GM12878 (cell line): Measurements from ENCODE around the gene FKBP14. TPM values are rescaled to one million over a fixed set of nuclear protein-coding genes. Genes with fewer than 3 reads are reported as not detected.

Experiments used
- ATAC-seq: fragments of 200-7000 bp; cut with Tn5 transposase; 3 replicates; pipeline ENCODE4 v1.9.1; 2020; ENCODE audit warnings: mild to moderate bottlenecking, moderate library complexity
- BruUV-seq: library from RNA; stranded (reverse); fragments of 400-500 nt; replicated peaks from 2 replicates; lab custom pipeline; 2021; lab: Mats Ljungman, UMichigan
- CTCF ChIA-PET: fragments of 300-600 bp; sonication (Branson Sonifier 250); formaldehyde crosslinking; extraction: SDS; loops from one replicate; lab custom pipeline; 2021; ENCODE audit warnings: inconsistent platforms; lab: Yijun Ruan, JAX
- POLR2A ChIA-PET: fragments of 350-600 bp; formaldehyde crosslinking; extraction: SDS; loops from one replicate; lab custom pipeline; 2021; ENCODE audit warnings: inconsistent platforms; lab: Charles Lee
- RAD21 ChIA-PET: fragments of 300-600 bp; sonication (Branson Sonifier 250); formaldehyde crosslinking; loops from one replicate; lab custom pipeline; 2023; ENCODE audit warnings: antibody characterized with exemption; ENCODE audit not compliant: unreplicated experiment; lab: Charles Lee
- SMC1A ChIA-PET: fragments of 300-600 bp; sonication (Branson Sonifier 250); formaldehyde crosslinking; loops from one replicate; lab custom pipeline; 2023; ENCODE audit not compliant: unreplicated experiment, uncharacterized antibody; lab: Charles Lee
- DNase-seq: peaks from one replicate; pipeline ENCODE4 v3.0.0-alpha.2; 2011; ENCODE audit warnings: low read depth, low spot score
- FAIRE-seq: peaks from 3 replicates; lab custom pipeline; 2011; peaks lifted over from hg19 to GRCh38; lab: Jason Lieb, UNC
- H2AFZ ChIP-seq: 2 replicates; pipeline ENCODE4 v1.6.0; 2011; ENCODE audit warnings: low read depth, low read length, control low read depth; ENCODE audit not compliant: control insufficient read depth
- H3K27ac ChIP-seq: 2 replicates; pipeline ENCODE4 v1.5.1; 2011; ENCODE audit warnings: control low read depth; ENCODE audit not compliant: control insufficient read depth, insufficient read depth
- H3K27me3 ChIP-seq, 2 experiments: replicated peaks in 1 of 2; 2 replicates each; pipeline versions ENCODE4 v1.6.0 to v1.6.1; 2011; ENCODE audit warnings: low read length in 1 of 2; ENCODE audit not compliant: control insufficient read depth in 2 of 2, insufficient read depth in 2 of 2
- H3K36me3 ChIP-seq, 2 experiments: 2 replicates each; pipeline ENCODE4 v1.5.1; 2011; ENCODE audit warnings: low read length in 1 of 2; ENCODE audit not compliant: control insufficient read depth in 2 of 2, insufficient read depth in 2 of 2
- H3K4me1 ChIP-seq: 2 replicates; pipeline ENCODE4 v1.6.1; 2011; ENCODE audit warnings: mild to moderate bottlenecking, low read length, moderate library complexity, mixed read lengths; ENCODE audit not compliant: control insufficient read depth, insufficient read depth
- H3K4me2 ChIP-seq: 2 replicates; pipeline ENCODE4 v1.6.0; 2011; ENCODE audit warnings: control low read depth; ENCODE audit not compliant: control insufficient read depth, insufficient read depth
- H3K4me3 ChIP-seq: fragments of 200-600 bp; sonication (generic); 2 replicates; pipeline ENCODE4 v1.5.1; 2016
- H3K79me2 ChIP-seq: 2 replicates; pipeline ENCODE4 v1.6.0; 2011; ENCODE audit warnings: low read length; ENCODE audit not compliant: control insufficient read depth, insufficient read depth
- H3K9ac ChIP-seq: 2 replicates; pipeline ENCODE4 v1.8.0; 2011; ENCODE audit warnings: low read length, control low read depth, mixed read lengths; ENCODE audit not compliant: control insufficient read depth, insufficient read depth
- H3K9me3 ChIP-seq: replicated peaks from 3 replicates; pipeline ENCODE4 v1.5.1; 2011; ENCODE audit warnings: mild to moderate bottlenecking, low read length; ENCODE audit not compliant: control insufficient read depth, insufficient read depth
- H4K20me1 ChIP-seq: 2 replicates; pipeline ENCODE4 v1.6.0; 2011; ENCODE audit not compliant: control insufficient read depth, insufficient read depth
- BCL3 ChIP-seq: IDR thresholded peaks from 2 replicates; pipeline ENCODE4 v1.6.1; 2011; ENCODE audit warnings: borderline replicate concordance, low read depth, mild to moderate bottlenecking, moderate library complexity, low read length; ENCODE audit not compliant: insufficient read depth, poor library complexity, severe bottlenecking
- BMI1 ChIP-seq: fragments of 450-650 bp; IDR thresholded peaks from 2 replicates; pipeline ENCODE4 v1.6.1; 2016; ENCODE audit warnings: mild to moderate bottlenecking, moderate library complexity, borderline replicate concordance
- BRCA1 ChIP-seq: IDR thresholded peaks from 2 replicates; pipeline ENCODE4 v1.6.1; 2011; ENCODE audit warnings: low read depth, low read length, improper control_type of control experiment
- ELK1 ChIP-seq: IDR thresholded peaks from 2 replicates; pipeline ENCODE4 v1.6.1; 2012; ENCODE audit warnings: low read depth, low read length, improper control_type of control experiment
- FOXK2 ChIP-seq: fragments of 450-650 bp; IDR thresholded peaks from 2 replicates; pipeline ENCODE4 v1.6.1; 2017; ENCODE audit warnings: mild to moderate bottlenecking, moderate library complexity
- MYC ChIP-seq: IDR thresholded peaks from 2 replicates; pipeline ENCODE4 v1.6.1; 2011; ENCODE audit warnings: mild to moderate bottlenecking, low read length, moderate library complexity, inconsistent platforms; ENCODE audit not compliant: insufficient read depth, insufficient replicate concordance, insufficient read length, severe bottlenecking
- NFIC ChIP-seq: IDR thresholded peaks from 2 replicates; pipeline ENCODE4 v1.6.1; 2012; ENCODE audit warnings: low read depth, mild to moderate bottlenecking, inconsistent platforms, low read length, moderate library complexity
- PAX5 ChIP-seq: IDR thresholded peaks from 2 replicates; pipeline ENCODE4 v1.6.1; 2011; ENCODE audit warnings: low read depth, low read length, borderline replicate concordance
- PML ChIP-seq: IDR thresholded peaks from 2 replicates; pipeline ENCODE4 v1.6.1; 2012; ENCODE audit warnings: low read length, inconsistent platforms
- RFX5 ChIP-seq: IDR thresholded peaks from 2 replicates; pipeline ENCODE4 v1.6.1; 2011; ENCODE audit warnings: low read depth, low read length, improper control_type of control experiment
- SPI1 ChIP-seq: IDR thresholded peaks from 2 replicates; pipeline ENCODE4 v1.6.1; 2011; ENCODE audit warnings: low read depth, mild to moderate bottlenecking, low read length, moderate library complexity, borderline replicate concordance; ENCODE audit not compliant: insufficient read depth
- STAT1 ChIP-seq: fragments of 450-650 bp; conservative IDR thresholded peaks from 2 replicates; pipeline ENCODE4 v1.6.1; 2014; ENCODE audit warnings: antibody characterized with exemption, mild to moderate bottlenecking
- WGBS: methylation state at CpG from one replicate; pipeline ENCODE4 v1.1.6; 2016; ENCODE audit warnings: low lambda C conversion rate; ENCODE audit not compliant: insufficient replicate concordance, insufficient coverage; ENCODE audit errors: missing lambda C conversion rate; 5-methylcytosine and 5-hydroxymethylcytosine counted together
- in situ Hi-C: fragments of 300-500 bp; cut with MboI; formaldehyde crosslinking; loops from 9 replicates; pipeline ENCODE4 v1.14.3; 2018; ENCODE audit warnings: mixed read lengths
- intact Hi-C: fragments of 100-400 bp; cut with micrococcal nuclease; formaldehyde crosslinking; loops from one replicate; pipeline ENCODE4 v1.14.2; 2022; ENCODE audit not compliant: unreplicated experiment
- polyA plus RNA-seq, 11 experiments: library from polyadenylated mRNA; depleted of rRNA in 4 of 11; unstranded in 6 of 11; stranded (reverse) in 5 of 11; fragments of >200 nt; fragmentation: Nextera tagmentation in 4 of 11; fragmentation: Illumina TruSeq in 1 of 11; extraction: Ambion mirVana in 4 of 11; extraction: Trizol in 1 of 11; gene quantifications; 1 replicate in 1 of 11; 2 replicates in 10 of 11; pipeline versions ENCODE4 v1.2.1 to v1.2.3, GENCODE V29; 2011 to 2016; ENCODE audit warnings: inconsistent platforms in 2 of 11, missing spikeins in 2 of 11, low read depth in 1 of 11
- total RNA-seq, 4 experiments: library from RNA; depleted of rRNA in 3 of 4; stranded (reverse); fragments of >200 nt in 3 of 4; fragmentation: Illumina TruSeq in 1 of 4; extraction: Trizol in 1 of 4; gene quantifications; 2 replicates each; pipeline versions ENCODE4 v1.2.1 to v1.2.3, GENCODE V29; 2013 to 2021
- TF ChIP-seq, protein P1 (sequence below): fragments of 450-650 bp; IDR thresholded peaks from 2 replicates; pipeline ENCODE4 v1.6.1; 2016; ENCODE audit warnings: mild to moderate bottlenecking
- TF ChIP-seq, protein P2 (sequence below): fragments of 150-350 bp; IDR thresholded peaks from 2 replicates; pipeline ENCODE4 v1.6.1; 2014; ENCODE audit warnings: mild to moderate bottlenecking, low read depth, low read length

Gene FKBP14
- total and polyA plus RNA-seq, 10 of the 15 experiments (the other 5 are each of a cell fraction or from before 2014, with no cell fraction given): 2.7 to 8.9 (median 5.6) TPM

DNA sequence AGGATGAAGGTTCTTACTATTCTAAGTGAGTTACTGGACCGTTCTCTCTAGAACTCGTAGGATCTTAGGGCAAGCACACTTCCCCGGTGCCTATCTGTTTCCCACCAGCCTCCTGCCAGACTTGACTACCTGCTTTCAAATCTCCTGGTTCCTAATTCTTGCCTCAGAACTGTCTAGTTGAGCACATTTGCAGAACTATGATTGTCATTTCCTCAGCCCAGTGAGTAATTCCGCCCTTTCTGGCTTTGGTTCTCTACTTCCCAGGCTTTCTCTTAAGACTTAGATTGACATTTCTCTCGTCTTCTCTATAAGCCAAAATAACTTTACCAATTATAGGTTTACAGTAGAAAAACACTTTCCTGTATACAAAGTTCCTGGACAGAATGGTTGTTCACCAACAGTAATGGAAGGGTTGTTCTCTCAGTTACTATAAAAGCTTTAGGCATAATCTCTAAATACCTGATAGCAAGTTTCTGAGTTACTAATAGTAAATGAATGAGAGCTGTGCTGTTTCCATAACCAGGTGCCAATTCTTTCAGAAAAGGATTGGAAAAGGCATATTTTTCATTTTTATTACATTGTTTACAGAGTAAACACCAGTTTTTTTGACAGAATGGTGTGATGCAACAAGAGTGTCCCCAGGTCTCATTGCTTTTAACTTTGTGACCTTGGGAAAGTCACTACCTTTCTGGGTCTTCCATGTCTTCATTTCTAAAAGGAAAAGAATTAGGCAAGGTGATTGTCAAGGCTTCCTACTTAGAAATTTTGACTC is 42.8 kb upstream of the FKBP14 start:
- ChIA-PET CTCF (interaction anchor here (0.6 to 0.7 kb wide), 2 partner anchors 21 to 23 kb away, joined by 3 read pairs; no protein-coding TSS in a partner anchor), POLR2A (no interaction called here), RAD21 (no interaction called here), SMC1A (interaction anchor here (2.0 kb wide), 1 partner anchor 12 kb away, joined by 8 read pairs; no protein-coding TSS in a partner anchor)
- no peak overlapping the region for H3K9ac ChIP-seq
- in situ Hi-C loops: loop anchor here (25.0 kb wide), 1 partner anchor 432 kb away; no protein-coding TSS in a partner anchor
- no peak for ATAC-seq
- no peaks in the 10 kb centered on the region for H3K9me3 ChIP-seq
- no peaks in the 10 kb centered on the region for H3K27me3 ChIP-seq
- no peaks in the 10 kb centered on the region for H4K20me1 ChIP-seq
- no peak for FAIRE-seq
- no peak overlapping the region for H3K4me2 ChIP-seq
- DNase-seq: no peak
- no peak for TF ChIP-seq BMI1
- TF ChIP-seq MYC: no peak
- no peak for TF ChIP-seq NFIC
- no peak for TF ChIP-seq FOXK2
- TF ChIP-seq, protein P1, sequence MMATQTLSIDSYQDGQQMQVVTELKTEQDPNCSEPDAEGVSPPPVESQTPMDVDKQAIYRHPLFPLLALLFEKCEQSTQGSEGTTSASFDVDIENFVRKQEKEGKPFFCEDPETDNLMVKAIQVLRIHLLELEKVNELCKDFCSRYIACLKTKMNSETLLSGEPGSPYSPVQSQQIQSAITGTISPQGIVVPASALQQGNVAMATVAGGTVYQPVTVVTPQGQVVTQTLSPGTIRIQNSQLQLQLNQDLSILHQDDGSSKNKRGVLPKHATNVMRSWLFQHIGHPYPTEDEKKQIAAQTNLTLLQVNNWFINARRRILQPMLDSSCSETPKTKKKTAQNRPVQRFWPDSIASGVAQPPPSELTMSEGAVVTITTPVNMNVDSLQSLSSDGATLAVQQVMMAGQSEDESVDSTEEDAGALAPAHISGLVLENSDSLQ: no peak
- TF ChIP-seq SPI1: no peak
- no peak for TF ChIP-seq PML
- no peak for TF ChIP-seq STAT1
- TF ChIP-seq BRCA1: no peak
- TF ChIP-seq PAX5: no peak
- TF ChIP-seq, protein P2, sequence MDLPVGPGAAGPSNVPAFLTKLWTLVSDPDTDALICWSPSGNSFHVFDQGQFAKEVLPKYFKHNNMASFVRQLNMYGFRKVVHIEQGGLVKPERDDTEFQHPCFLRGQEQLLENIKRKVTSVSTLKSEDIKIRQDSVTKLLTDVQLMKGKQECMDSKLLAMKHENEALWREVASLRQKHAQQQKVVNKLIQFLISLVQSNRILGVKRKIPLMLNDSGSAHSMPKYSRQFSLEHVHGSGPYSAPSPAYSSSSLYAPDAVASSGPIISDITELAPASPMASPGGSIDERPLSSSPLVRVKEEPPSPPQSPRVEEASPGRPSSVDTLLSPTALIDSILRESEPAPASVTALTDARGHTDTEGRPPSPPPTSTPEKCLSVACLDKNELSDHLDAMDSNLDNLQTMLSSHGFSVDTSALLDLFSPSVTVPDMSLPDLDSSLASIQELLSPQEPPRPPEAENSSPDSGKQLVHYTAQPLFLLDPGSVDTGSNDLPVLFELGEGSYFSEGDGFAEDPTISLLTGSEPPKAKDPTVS: no peak
- no peak for TF ChIP-seq ELK1
- TF ChIP-seq RFX5: no peak
- no peak for TF ChIP-seq BCL3
- H3K36me3 ChIP-seq: peaks cover 0 to under 1% of the 10 kb centered on the region in 2 experiments; a peak in 2 of 4 replicates
- H3K27ac ChIP-seq: no peak overlapping the region
- intact Hi-C loops: loop anchor here (10.0 kb wide), 1 partner anchor 496 kb away; no protein-coding TSS in a partner anchor
- H3K79me2 ChIP-seq: no peaks in the 10 kb centered on the region
- H2AFZ ChIP-seq: no peak overlapping the region
- BruUV-seq: no TSS peak
- WGBS: 93% methylated on average over 5 of the region's 5 CpGs
- H3K4me3 ChIP-seq: no peak overlapping the region
- no peaks in the 10 kb centered on the region for H3K4me1 ChIP-seq
